Effector memory CD4-positive, alpha-beta T cell (primary cell): ENCODE results near the gene ZBTB25.

ENCODE experiments used
- DNase-seq, 3 donors: peaks; one replicate each; pipeline ENCODE4 v3.0.0-alpha.2; 2020
- H3K27ac ChIP-seq: 2 replicates; pipeline ENCODE4 v1.7.0; 2013; ENCODE audit warnings: mild to moderate bottlenecking, low read length, moderate library complexity; ENCODE audit not compliant: insufficient read depth, poor library complexity, severe bottlenecking
- H3K27me3 ChIP-seq: replicated peaks from 2 replicates; pipeline ENCODE4 v1.7.0; 2013; ENCODE audit warnings: mild to moderate bottlenecking, low read length; ENCODE audit not compliant: insufficient read depth, control insufficient read depth, poor library complexity, severe bottlenecking
- H3K36me3 ChIP-seq: 2 replicates; pipeline ENCODE4 v1.7.0; 2013; ENCODE audit warnings: mild to moderate bottlenecking, low read length, moderate library complexity; ENCODE audit not compliant: control insufficient read depth, insufficient read depth
- H3K4me1 ChIP-seq: 2 replicates; pipeline ENCODE4 v1.7.0; 2013; ENCODE audit warnings: low read length, mild to moderate bottlenecking; ENCODE audit not compliant: control insufficient read depth, insufficient read depth, poor library complexity, severe bottlenecking
- H3K4me3 ChIP-seq: 2 replicates; pipeline ENCODE4 v1.7.0; 2013; ENCODE audit warnings: low read length, low read depth, mild to moderate bottlenecking; ENCODE audit not compliant: insufficient read depth, poor library complexity, severe bottlenecking
- H3K9me3 ChIP-seq: 2 replicates; pipeline ENCODE4 v1.7.0; 2013; ENCODE audit warnings: mild to moderate bottlenecking, low read length, moderate library complexity; ENCODE audit not compliant: control insufficient read depth

The ZBTB25 gene

GRCh38 chr14:64417771-64418125, 85.9 kb downstream of the ZBTB25 start:
- H3K27me3 ChIP-seq, result no peaks in the 10 kb centered on the region
- H3K27ac ChIP-seq, result no peak overlapping the region
- H3K36me3 ChIP-seq, result peaks cover 25% of the 10 kb centered on the region
- no peaks in the 10 kb centered on the region for H3K9me3 ChIP-seq
- no peak for DNase-seq
- H3K4me1 ChIP-seq, result no peaks in the 10 kb centered on the region
- H3K4me3 ChIP-seq, result no peak overlapping the region

GRCh38 chr14:64417055-64417770, 86.4 kb downstream of the ZBTB25 start:
- peaks cover 25% of the 10 kb centered on the region for H3K36me3 ChIP-seq
- no peaks in the 10 kb centered on the region for H3K4me1 ChIP-seq
- H3K9me3 ChIP-seq, result no peaks in the 10 kb centered on the region
- H3K4me3 ChIP-seq, result no peak overlapping the region
- H3K27me3 ChIP-seq, result no peaks in the 10 kb centered on the region
- DNase-seq, result no peak
- no peak overlapping the region for H3K27ac ChIP-seq

- H3K36me3 ChIP-seq, result peaks cover 25% of the 10 kb centered on the region
- DNase-seq, result no peak
- H3K27ac ChIP-seq, result no peak overlapping the region
- no peaks in the 10 kb centered on the region for H3K4me1 ChIP-seq
- no peaks in the 10 kb centered on the region for H3K27me3 ChIP-seq
- no peaks in the 10 kb centered on the region for H3K9me3 ChIP-seq
- no peak overlapping the region for H3K4me3 ChIP-seq
Measured at GRCh38 chr14:64416348-64416932, 87.2 kb downstream of the ZBTB25 start.

GRCh38 chr14:64412237-64412636, 91.4 kb downstream of the ZBTB25 start:
- Histone ChIP-seq H3K27ac (no peak overlapping the region), H3K36me3 (peaks cover 11% of the 10 kb centered on the region), H3K9me3 (no peaks in the 10 kb centered on the region), H3K27me3 (no peaks in the 10 kb centered on the region), H3K4me1 (no peaks in the 10 kb centered on the region), H3K4me3 (no peak overlapping the region)
- DNase-seq, result no peak

- Histone ChIP-seq H3K27ac (no peak overlapping the region), H3K9me3 (no peaks in the 10 kb centered on the region), H3K36me3 (peaks cover 3% of the 10 kb centered on the region), H3K27me3 (no peaks in the 10 kb centered on the region), H3K4me3 (no peak overlapping the region), H3K4me1 (no peaks in the 10 kb centered on the region)
- no peak for DNase-seq
Measured at GRCh38 chr14:64411001-64411400, 92.6 kb downstream of the ZBTB25 start.

GRCh38 chr14:64410084-64410774, 93.4 kb downstream of the ZBTB25 start:
- Histone ChIP-seq H3K9me3 (no peaks in the 10 kb centered on the region), H3K27ac (no peak overlapping the region), H3K27me3 (no peaks in the 10 kb centered on the region), H3K4me3 (no peak overlapping the region), H3K4me1 (no peaks in the 10 kb centered on the region), H3K36me3 (no peaks in the 10 kb centered on the region)
- DNase-seq, result no peak

GRCh38 chr14:64409126-64409920, 94.3 kb downstream of the ZBTB25 start:
- no peak for DNase-seq
- H3K9me3 ChIP-seq, result no peaks in the 10 kb centered on the region
- H3K4me1 ChIP-seq, result no peaks in the 10 kb centered on the region
- H3K27ac ChIP-seq, result no peak overlapping the region
- no peak overlapping the region for H3K4me3 ChIP-seq
- no peaks in the 10 kb centered on the region for H3K36me3 ChIP-seq
- H3K27me3 ChIP-seq, result no peaks in the 10 kb centered on the region

- Histone ChIP-seq H3K4me3 (no peak overlapping the region), H3K27me3 (no peaks in the 10 kb centered on the region), H3K36me3 (no peaks in the 10 kb centered on the region), H3K4me1 (no peaks in the 10 kb centered on the region), H3K9me3 (no peaks in the 10 kb centered on the region), H3K27ac (no peak overlapping the region)
- DNase-seq, result no peak
Measured at GRCh38 chr14:64407329-64407728, 96.3 kb downstream of the ZBTB25 start.

GRCh38 chr14:64405295-64405694, 98.3 kb downstream of the ZBTB25 start:
- H3K4me1 ChIP-seq, result no peaks in the 10 kb centered on the region
- H3K4me3 ChIP-seq, result no peak overlapping the region
- no peaks in the 10 kb centered on the region for H3K9me3 ChIP-seq
- no peak overlapping the region for H3K27ac ChIP-seq
- DNase-seq, result no peak
- H3K27me3 ChIP-seq, result no peaks in the 10 kb centered on the region
- H3K36me3 ChIP-seq, result peaks cover 2% of the 10 kb centered on the region
